Loucy (cell line): ENCODE data around the gene FGD3.

Experiments
- CTCF ChIP-seq: fragments of 200-600 bp; sonication (generic); conservative IDR thresholded peaks from 2 replicates; pipeline ENCODE4 v1.5.1; 2014; ENCODE audit warnings: mild to moderate bottlenecking, antibody characterized with exemption, low read length
- EZH2phosphoT487 ChIP-seq: fragments of 200-600 bp; IDR thresholded peaks from 2 replicates; pipeline ENCODE4 v1.6.1; 2018; ENCODE audit warnings: antibody characterized with exemption, mild to moderate bottlenecking, moderate library complexity, borderline replicate concordance

DNA sequence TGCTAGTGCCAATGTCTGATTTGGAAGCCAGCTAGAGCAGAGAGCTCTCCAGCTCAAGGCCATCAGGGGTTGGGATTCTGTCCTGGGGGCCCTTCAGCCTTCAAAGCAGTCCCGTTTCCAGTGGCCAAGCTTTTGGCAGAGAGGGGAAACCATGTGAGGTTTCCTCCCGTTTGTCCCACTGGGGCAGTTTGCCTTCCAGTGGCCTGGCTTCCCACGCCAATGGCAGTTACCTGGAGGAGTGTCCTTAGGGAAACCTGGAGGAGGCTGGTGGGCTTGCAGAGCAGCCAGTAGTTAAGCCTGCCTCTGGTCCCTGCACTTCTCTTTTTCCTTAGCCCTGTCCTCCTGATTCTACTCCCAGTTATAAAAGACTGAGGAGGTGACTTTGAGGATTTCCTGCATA lies 37.7 kb downstream of the FGD3 start:
- TF ChIP-seq CTCF: no peak
- TF ChIP-seq EZH2phosphoT487: no peak
